ENCODE results near the gene CACNB4.

The CACNB4 gene

GRCh38 chr2:152036611-152037469 lies 62.0 kb downstream of the CACNB4 start:
- Histone ChIP-seq H3K18ac (ENCODE audit: low read depth in 1 of 2, low read length in 2 of 2) (no peak overlapping the region), H2AFZ (ENCODE audit: low read depth, low read length) (no peak overlapping the region), H3K4me3 (ENCODE audit: insufficient read depth in 1 of 2, low read depth in 1 of 2, low read length in 2 of 2) (no peak overlapping the region), H3K9ac (ENCODE audit: low read length) (peak overlapping the region; percentile 17), H2BK5ac (ENCODE audit: low read depth, low read length, poor library complexity, severe bottlenecking) (no peak overlapping the region), H3K4ac (ENCODE audit: low read depth in 1 of 2, low read length in 2 of 2) (no peak overlapping the region), H2AK5ac (ENCODE audit: low read length, severe bottlenecking) (no peak overlapping the region), H3K4me2 (ENCODE audit: low read length, poor library complexity, severe bottlenecking) (no peak overlapping the region), H3K79me1 (replicated peaks; ENCODE audit: low read length, poor library complexity, severe bottlenecking) (no peaks in the 10 kb centered on the region), H2BK12ac (ENCODE audit: low read length in 2 of 2) (no peak overlapping the region), H3K14ac (ENCODE audit: low read length in 2 of 2) (no peak overlapping the region), H3K4me1 (ENCODE audit: control insufficient read depth, insufficient read depth, low read depth, low read length) (no peaks in the 10 kb centered on the region), H3K9me3 (ENCODE audit: control insufficient read depth, low read length) (no peaks in the 10 kb centered on the region), H3K23ac (ENCODE audit: low read length in 2 of 2) (no peak overlapping the region), H4K91ac (ENCODE audit: low read length) (no peak overlapping the region), H3K36me3 (ENCODE audit: control insufficient read depth in 1 of 2, insufficient read depth in 2 of 2, low read depth in 1 of 2, low read length in 2 of 2) (no peaks in the 10 kb centered on the region), H3K27ac (ENCODE audit: low read length, poor library complexity, severe bottlenecking) (no peak overlapping the region), H2BK15ac (ENCODE audit: low read depth, poor library complexity, severe bottlenecking) (no peak overlapping the region), H4K8ac (ENCODE audit: low read length) (no peak overlapping the region), H3K27me3 (ENCODE audit: control insufficient read depth in 1 of 2, insufficient read depth in 1 of 2, low read length in 2 of 2) (peaks cover 5% of the 10 kb centered on the region in 2 experiments), H2BK120ac (ENCODE audit: low read depth, low read length) (no peak overlapping the region)
- DNase-seq: peak; percentile 70
- 44% methylated on average over 10 of the region's 10 CpGs for WGBS

DNA sequence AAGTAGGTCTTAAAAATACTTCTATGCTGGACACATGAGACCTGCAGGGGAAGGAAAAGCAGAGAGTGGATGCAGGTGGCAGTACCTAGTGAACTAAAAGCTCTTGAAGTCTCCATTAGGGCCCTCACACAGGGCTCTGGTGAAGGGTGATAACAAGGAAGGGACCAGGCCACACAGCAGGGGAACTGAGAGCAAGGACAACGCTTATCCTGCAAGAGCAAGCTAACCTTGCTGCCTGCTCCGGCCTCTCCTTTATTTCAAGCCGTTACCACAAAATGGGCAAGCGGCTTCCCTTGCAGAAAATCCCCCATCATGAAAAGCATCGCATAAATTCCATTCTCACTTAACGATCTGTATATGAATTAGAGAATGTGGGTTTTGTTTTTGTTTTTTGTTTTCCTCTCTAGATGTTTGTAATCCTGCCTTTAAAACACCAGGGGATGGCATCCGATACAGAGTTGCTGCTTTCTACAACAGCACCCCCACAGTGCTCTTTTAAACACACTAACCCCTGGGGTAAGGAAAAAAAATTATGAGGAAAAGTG lies 64.5 kb downstream of the CACNB4 start:
- Histone ChIP-seq H2AFZ (ENCODE audit: low read depth, low read length) (no peak overlapping the region), H2BK15ac (ENCODE audit: low read depth, poor library complexity, severe bottlenecking) (no peak overlapping the region), H3K4me3 (ENCODE audit: insufficient read depth in 1 of 2, low read depth in 1 of 2, low read length in 2 of 2) (no peak overlapping the region), H3K23ac (ENCODE audit: low read length in 2 of 2) (no peak overlapping the region), H3K4ac (ENCODE audit: low read depth in 1 of 2, low read length in 2 of 2) (no peak overlapping the region), H3K14ac (ENCODE audit: low read length in 2 of 2) (no peak overlapping the region), H3K9ac (ENCODE audit: low read length) (no peak overlapping the region), H3K27me3 (ENCODE audit: control insufficient read depth in 1 of 2, insufficient read depth in 1 of 2, low read length in 2 of 2) (peaks cover 5% of the 10 kb centered on the region in 2 experiments), H4K8ac (ENCODE audit: low read length) (no peak overlapping the region), H3K4me1 (ENCODE audit: control insufficient read depth, insufficient read depth, low read depth, low read length) (no peaks in the 10 kb centered on the region), H4K91ac (ENCODE audit: low read length) (no peak overlapping the region), H2BK5ac (ENCODE audit: low read depth, low read length, poor library complexity, severe bottlenecking) (no peak overlapping the region), H3K18ac (ENCODE audit: low read depth in 1 of 2, low read length in 2 of 2) (no peak overlapping the region), H3K9me3 (ENCODE audit: control insufficient read depth, low read length) (no peaks in the 10 kb centered on the region), H2BK12ac (ENCODE audit: low read length in 2 of 2) (no peak overlapping the region), H3K79me1 (replicated peaks; ENCODE audit: low read length, poor library complexity, severe bottlenecking) (no peaks in the 10 kb centered on the region), H2BK120ac (ENCODE audit: low read depth, low read length) (no peak overlapping the region), H3K4me2 (ENCODE audit: low read length, poor library complexity, severe bottlenecking) (no peak overlapping the region), H2AK5ac (ENCODE audit: low read length, severe bottlenecking) (no peak overlapping the region), H3K27ac (ENCODE audit: low read length, poor library complexity, severe bottlenecking) (no peak overlapping the region), H3K36me3 (ENCODE audit: control insufficient read depth in 1 of 2, insufficient read depth in 2 of 2, low read depth in 1 of 2, low read length in 2 of 2) (no peaks in the 10 kb centered on the region)
- 42% methylated on average over 3 of the region's 7 CpGs for WGBS
- no peak for DNase-seq

DNA sequence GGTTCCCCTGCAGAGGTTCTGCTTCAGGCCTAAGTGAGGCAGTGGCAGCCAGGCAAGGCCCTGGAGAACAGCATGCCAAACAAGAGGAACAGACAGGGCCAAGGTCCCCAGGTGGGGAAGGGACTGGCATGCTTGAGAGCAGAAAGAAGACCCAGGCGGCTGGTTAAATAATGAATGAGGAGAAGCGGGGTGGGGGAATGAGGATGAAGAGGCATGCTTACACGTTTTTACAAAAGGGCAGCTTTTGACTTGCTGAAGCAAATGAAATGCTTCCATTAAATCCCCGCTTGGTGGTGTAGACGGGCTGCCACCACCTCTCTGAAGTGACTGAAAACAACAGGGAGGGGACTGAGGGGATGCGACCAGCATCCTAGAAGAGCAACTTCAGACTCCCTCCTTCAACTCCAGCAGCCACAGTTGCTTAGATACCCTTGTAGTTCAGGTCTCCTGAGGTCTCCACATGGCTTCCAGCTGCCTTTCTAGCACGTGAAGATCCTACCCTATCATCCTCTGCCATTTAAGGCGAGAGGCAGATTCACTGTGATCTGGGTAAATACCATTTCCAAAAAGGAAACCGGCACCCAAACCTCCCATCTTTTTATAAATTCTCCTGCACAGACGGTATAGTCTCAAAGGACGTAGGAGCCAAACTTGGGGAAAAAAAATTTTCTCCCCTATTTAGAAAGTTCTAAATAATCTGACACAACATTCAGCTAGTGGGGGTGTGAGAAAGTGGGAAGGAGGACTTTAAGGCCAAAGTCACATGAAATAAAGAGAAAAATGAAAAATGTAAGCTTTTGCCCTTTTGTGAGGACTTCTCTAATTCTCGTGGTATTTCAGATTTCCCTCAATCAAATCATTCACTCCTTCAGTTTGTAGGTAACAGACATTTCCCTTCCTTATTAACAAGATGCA lies 65.6 kb downstream of the CACNB4 start:
- Histone ChIP-seq H2BK5ac (ENCODE audit: low read depth, low read length, poor library complexity, severe bottlenecking) (no peak overlapping the region), H3K9me3 (ENCODE audit: control insufficient read depth, low read length) (no peaks in the 10 kb centered on the region), H3K27ac (ENCODE audit: low read length, poor library complexity, severe bottlenecking) (no peak overlapping the region), H3K4me3 (ENCODE audit: insufficient read depth in 1 of 2, low read depth in 1 of 2, low read length in 2 of 2) (no peak overlapping the region), H3K14ac (ENCODE audit: low read length in 2 of 2) (no peak overlapping the region), H3K9ac (ENCODE audit: low read length) (no peak overlapping the region), H2BK12ac (ENCODE audit: low read length in 2 of 2) (no peak overlapping the region), H2BK15ac (ENCODE audit: low read depth, poor library complexity, severe bottlenecking) (no peak overlapping the region), H3K23ac (ENCODE audit: low read length in 2 of 2) (no peak overlapping the region), H3K79me1 (replicated peaks; ENCODE audit: low read length, poor library complexity, severe bottlenecking) (no peaks in the 10 kb centered on the region), H4K91ac (ENCODE audit: low read length) (no peak overlapping the region), H2AK5ac (ENCODE audit: low read length, severe bottlenecking) (no peak overlapping the region), H3K4me1 (ENCODE audit: control insufficient read depth, insufficient read depth, low read depth, low read length) (no peaks in the 10 kb centered on the region), H4K8ac (ENCODE audit: low read length) (no peak overlapping the region), H3K27me3 (ENCODE audit: control insufficient read depth in 1 of 2, insufficient read depth in 1 of 2, low read length in 2 of 2) (peaks cover 5% of the 10 kb centered on the region in 2 experiments), H3K4ac (ENCODE audit: low read depth in 1 of 2, low read length in 2 of 2) (no peak overlapping the region), H2BK120ac (ENCODE audit: low read depth, low read length) (no peak overlapping the region), H2AFZ (ENCODE audit: low read depth, low read length) (no peak overlapping the region), H3K18ac (ENCODE audit: low read depth in 1 of 2, low read length in 2 of 2) (no peak overlapping the region), H3K4me2 (ENCODE audit: low read length, poor library complexity, severe bottlenecking) (no peak overlapping the region), H3K36me3 (ENCODE audit: control insufficient read depth in 1 of 2, insufficient read depth in 2 of 2, low read depth in 1 of 2, low read length in 2 of 2) (no peaks in the 10 kb centered on the region)
- DNase-seq: no peak
- WGBS: 74% methylated on average over 9 of the region's 12 CpGs

All from mesenchymal stem cell (in vitro differentiated cells and primary cell).